GM12874 (cell line): ENCODE measurements around the gene GRM3.

Experiments
- TF ChIP-seq, protein P1 (sequence below): IDR thresholded peaks from 2 replicates; pipeline ENCODE4 v1.5.1; 2011; ENCODE audit warnings: low read depth, mild to moderate bottlenecking, control low read depth, low read length, moderate library complexity; ENCODE audit not compliant: insufficient read depth

Gene GRM3

GRCh38 chr7:86645225-86645608, 1.5 kb downstream of the GRM3 start:
- TF ChIP-seq, protein P1, sequence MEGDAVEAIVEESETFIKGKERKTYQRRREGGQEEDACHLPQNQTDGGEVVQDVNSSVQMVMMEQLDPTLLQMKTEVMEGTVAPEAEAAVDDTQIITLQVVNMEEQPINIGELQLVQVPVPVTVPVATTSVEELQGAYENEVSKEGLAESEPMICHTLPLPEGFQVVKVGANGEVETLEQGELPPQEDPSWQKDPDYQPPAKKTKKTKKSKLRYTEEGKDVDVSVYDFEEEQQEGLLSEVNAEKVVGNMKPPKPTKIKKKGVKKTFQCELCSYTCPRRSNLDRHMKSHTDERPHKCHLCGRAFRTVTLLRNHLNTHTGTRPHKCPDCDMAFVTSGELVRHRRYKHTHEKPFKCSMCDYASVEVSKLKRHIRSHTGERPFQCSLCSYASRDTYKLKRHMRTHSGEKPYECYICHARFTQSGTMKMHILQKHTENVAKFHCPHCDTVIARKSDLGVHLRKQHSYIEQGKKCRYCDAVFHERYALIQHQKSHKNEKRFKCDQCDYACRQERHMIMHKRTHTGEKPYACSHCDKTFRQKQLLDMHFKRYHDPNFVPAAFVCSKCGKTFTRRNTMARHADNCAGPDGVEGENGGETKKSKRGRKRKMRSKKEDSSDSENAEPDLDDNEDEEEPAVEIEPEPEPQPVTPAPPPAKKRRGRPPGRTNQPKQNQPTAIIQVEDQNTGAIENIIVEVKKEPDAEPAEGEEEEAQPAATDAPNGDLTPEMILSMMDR = no peak

GRCh38 chr7:86645676-86646276, 2.1 kb downstream of the GRM3 start:
- TF ChIP-seq, protein P1 = no peak

DNA sequence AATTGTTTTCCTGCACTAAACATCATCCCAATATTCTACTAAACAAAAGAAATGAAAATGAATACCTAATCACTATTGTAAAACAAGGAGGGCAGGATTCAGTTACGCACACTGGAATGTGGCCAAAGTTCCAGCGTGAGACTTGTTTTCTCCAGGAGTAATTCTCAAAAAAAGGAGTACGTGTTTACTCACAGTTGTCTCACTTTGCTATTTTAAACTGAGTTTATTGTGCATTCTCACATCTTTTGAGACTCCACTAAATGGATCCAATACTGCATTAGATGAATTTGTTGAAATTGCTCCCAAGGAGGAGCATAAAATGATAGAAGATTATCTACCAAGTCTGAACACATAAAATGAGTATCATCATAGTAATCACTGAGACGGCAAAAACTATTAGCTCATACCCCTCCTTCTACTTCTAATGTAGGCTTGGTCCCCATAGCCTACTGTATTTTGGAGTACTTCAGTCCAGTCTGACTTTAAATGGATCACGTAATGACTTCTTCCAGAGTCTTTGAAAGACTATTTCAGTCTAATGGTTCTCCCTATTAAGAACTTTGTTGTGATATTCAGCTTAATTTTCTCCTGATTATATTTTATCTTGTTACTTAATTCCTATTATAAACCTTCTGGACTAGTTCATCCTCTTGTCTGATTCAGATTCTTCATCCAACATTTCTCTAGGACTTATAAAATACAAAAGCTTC, 3.8 kb downstream of the GRM3 start:
- TF ChIP-seq, protein P1 = no peak

- TF ChIP-seq, protein P1 = no peak
Measured at GRCh38 chr7:86648169-86648568, 4.5 kb downstream of the GRM3 start.

- TF ChIP-seq, protein P1 = no peak
Measured at GRCh38 chr7:86653919-86654659, 10.4 kb downstream of the GRM3 start.

DNA sequence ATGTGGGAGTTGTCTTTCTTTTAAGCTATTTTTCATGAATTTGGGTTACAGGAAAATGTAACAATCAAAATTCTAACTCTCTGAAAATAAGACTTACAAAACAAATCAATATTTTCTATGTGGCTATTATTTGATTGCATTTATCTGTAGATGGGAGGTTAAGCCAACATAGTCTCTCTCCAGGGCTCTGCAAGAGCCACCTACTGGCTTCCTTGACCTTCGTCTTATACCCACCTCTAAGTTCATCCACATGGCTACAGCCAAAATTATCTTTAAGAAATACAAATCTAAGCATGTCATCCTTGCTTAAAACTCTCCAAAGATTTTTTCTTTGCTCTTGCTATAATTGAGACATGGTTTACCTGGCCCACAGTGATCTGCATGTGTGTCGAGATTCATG, 14.2 kb downstream of the GRM3 start:
- TF ChIP-seq, protein P1 = no peak

GRCh38 chr7:86660950-86661462, 17.3 kb downstream of the GRM3 start:
- TF ChIP-seq, protein P1 = no peak
